ENCODE results near the gene CDCA3.

CDCA3 gene

DNA sequence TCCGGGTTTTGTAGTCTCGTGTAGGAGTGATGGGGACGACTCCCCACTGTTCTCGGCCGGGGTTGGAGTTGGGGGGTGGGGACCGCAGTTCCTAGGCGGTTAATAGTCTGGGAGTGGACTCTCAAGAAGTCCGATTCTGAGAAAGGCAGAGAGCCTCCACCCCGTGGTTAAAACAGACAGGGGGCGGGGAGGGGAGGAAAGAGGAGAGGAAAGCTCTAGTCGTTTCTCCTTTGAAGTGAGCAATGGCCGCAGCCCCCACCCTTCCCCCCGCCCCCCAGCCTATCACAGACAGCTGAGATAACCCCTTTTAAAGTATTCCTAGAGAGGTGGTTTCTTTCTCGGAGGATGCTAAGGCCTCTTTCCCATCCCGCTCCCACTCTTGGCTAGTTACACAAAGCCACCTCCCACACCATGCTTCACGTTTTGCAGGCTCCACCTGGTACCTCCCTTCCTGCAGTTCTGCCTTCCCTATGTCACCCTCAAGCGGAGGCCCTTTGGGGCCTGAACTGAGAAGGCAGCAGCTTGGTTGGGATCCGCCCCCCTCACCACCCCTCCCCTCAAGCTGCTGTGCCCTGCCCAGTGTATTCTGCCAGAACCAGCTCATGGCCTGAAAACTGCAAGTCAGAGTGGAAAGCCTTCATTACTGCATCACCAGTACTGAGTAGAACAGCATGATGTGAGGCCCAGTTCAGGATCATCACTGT, 1.7 kb upstream of the CDCA3 start:
- DNase-seq: no peak

DNA sequence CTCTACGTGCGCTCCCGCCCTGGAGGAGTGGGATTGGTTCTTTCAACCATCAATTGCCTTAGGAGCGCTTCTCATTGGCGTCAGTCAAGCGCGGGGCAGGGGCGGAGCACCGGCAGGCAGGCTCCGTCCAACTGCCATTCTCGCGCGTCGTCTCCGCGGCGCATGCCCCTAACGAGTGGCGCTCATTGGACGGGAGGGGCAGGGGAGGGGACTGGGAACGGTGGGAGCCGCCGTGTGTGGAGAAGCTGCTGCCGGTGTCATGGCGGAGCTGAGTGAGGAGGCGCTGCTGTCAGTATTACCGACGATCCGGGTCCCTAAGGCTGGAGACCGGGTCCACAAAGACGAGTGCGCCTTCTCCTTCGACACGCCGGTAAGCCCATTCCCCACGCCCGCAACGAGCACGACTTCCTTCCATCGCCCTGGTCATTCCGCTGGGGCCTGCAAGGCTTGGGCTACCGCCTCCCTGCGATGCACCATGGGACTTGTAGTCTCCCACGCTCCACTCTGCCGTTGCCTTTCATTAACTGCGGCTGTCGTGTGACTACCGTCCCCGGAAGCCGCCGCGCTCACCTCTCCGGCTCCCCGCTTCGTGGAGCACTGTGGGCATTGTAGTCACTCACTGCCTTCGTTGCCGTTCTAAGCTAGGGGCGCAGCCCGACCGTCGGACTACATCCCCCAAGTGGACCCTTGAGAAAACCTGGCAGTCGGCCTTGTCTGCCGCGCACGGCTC, 1.0 kb upstream of the CDCA3 start, which contains the start of gene USP5:
Gene USP5 (plus strand): TSS at position 230 of the 730 bp plus-strand sequence. CDS start 30 bp downstream, at position 260.
- DNase-seq: peak; percentile 99

DNA sequence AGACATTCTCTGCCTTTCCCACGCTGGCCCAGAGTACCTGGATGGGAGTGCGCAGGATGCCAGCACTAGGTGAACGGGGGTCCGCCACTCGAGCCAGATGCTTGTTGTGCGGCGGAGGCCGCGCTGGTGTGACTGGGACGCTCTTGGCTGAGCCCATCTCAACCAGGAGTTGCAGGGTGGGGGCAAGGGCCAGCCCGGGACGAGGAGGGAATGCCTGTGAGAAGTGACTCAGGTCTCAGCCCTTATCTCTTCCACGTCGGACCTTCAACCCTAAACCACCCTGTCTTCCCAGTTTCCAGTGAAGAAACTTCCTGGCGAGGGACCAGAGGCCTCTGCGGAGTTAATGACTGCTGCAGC, 312 bp downstream of the CDCA3 start:
- DNase-seq: no peak

DNA sequence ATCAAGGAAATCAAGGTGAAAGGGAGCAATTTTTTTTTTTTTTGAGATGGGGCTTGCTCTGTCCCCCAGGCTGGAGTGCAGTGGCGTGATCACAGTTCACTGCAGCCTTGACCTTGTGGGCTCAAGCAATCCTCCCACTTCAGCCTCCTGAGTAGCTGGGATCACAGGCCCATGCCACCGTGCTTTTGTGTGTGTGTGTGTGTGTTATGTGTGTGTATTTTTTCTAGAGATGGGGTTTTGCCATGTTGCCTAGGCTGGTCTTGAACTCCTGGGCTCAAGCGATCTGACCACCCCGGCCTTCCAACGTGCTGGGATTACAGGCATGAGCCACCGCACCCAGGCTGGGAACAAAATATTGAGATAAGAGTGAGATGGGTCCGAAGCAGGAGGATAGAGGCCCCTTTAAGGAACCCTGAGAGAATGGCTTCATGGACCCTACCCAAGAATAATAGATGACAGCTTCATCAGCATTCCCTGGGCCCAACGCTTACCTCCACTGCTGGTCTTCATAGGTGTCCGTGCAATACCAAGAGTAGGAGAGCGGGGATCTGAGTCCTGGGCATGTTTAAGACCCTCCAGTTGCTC, 1.0 kb downstream of the CDCA3 start:
- no peak for DNase-seq

DNA sequence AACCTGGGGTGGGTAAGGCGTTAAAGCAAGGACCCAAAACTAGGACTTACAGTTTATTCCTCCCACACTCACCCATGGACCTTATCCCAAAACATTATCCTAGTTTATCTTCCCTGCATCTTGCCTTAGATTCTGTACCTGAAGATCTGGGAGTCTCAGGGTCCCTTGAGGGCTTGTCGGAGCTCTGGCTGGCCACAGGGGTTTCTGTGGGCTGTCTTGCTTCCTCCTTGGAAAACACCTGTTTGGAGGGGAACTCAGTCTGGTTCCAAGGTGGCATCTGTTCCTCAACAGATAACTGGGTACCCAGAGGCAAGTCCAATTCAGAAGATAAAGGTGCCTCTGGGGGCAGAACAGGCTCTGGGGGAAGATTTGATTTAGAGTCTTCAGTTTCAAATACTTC, 1.7 kb downstream of the CDCA3 start:
- DNase-seq: no peak

DNA sequence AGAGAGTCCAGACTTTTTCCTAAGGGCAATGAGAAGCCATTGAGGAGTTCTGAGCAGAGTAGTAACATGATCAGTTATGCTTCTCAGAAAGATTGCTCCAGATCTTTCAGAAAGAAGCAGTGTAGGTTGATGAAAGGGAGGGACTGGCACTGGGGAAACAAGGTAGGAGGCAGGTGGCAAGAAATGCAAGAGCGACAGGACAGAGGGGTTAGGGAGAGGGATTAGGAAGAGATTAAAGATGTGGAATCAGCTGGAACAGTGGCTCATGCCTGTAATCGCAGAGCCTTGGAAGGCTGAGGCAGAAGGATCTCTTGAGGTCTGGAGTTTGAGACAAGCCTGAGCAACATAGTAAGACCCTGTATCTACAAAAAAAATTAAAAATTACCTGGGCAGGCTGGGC, 3.4 kb downstream of the CDCA3 start:
- no peak for DNase-seq

DNA sequence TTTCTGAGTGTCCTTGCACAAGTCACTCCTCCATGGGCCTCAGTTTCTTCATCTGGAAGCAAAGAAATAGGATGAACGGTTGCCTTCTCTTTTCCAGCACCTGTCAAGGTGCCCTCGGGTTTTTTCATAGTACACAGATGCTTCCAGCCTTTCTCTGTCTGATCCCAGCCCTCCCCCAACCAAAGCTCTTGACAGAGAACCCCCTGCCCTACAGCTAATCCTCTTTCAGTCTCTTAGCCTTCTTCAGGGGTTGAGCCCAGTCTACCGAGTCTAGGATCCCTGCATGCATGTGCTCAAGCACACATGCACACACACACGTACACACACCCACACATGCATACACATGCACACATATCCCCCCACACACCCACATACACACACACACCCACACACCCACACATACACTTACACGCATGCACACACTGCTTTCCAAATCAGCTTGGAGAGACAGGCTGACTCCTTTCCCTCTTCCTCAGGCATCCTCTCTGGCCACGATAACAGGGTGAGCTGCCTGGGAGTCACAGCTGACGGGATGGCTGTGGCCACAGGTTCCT, 4.7 kb downstream of the CDCA3 start:
- no peak for DNase-seq

DNA sequence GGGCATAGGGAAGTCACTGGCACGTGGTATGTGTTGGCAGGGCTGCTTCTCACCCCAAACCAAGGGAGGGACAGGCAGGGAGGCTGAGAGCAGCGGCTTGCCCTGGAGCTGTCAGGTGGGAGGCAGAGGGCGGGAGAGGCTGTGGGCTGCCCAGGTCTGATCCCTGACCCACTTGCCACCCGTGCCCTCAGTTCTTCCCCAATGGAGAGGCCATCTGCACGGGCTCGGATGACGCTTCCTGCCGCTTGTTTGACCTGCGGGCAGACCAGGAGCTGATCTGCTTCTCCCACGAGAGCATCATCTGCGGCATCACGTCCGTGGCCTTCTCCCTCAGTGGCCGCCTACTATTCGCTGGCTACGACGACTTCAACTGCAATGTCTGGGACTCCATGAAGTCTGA, 5.7 kb downstream of the CDCA3 start:
- no peak for DNase-seq

DNA sequence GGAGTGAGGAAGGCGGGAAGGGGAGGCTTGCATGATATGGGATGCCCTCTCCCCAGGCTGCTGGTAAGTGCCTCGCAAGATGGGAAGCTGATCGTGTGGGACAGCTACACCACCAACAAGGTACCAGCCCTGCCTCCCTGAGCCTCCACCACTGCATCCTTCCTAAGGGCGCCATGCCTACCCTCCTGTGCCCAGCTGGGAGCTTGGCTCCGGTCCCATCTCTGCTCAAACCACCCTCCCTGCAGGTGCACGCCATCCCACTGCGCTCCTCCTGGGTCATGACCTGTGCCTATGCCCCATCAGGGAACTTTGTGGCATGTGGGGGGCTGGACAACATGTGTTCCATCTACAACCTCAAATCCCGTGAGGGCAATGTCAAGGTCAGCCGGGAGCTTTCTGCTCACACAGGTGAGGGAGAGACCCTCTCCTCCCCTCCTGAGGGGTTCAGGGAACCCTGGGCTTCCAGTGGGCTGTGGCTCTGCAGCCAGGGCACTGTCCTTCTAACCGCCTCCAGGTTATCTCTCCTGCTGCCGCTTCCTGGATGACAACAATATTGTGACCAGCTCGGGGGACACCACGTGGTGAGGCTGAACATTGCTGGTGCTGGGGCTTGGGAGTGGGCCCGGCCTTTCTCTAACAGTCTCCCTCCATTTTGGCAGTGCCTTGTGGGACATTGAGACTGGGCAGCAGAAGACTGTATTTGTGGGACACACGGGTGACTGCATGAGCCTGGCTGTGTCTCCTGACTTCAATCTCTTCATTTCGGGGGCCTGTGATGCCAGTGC, 7.8 kb downstream of the CDCA3 start:
- DNase-seq: no peak

DNA sequence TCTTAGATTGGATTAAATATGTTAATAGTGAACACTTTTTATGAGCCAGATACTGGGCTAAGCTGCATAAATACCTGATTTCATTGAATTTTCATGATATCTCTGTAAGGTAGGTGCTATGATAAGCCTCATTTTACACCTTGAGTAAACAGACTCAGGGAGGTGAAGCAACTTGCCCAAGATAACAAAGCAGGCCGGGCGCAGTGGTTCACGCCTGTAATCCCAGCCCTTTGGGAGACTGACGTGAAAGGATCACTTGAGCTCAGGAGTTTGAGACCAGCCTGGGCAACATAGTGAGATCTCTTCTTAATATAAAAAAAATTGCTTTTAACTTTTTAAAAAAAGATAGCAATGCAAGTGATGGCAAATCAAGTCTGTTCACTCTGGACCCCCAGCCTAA, 9.0 kb downstream of the CDCA3 start:
- no peak for DNase-seq

DNA sequence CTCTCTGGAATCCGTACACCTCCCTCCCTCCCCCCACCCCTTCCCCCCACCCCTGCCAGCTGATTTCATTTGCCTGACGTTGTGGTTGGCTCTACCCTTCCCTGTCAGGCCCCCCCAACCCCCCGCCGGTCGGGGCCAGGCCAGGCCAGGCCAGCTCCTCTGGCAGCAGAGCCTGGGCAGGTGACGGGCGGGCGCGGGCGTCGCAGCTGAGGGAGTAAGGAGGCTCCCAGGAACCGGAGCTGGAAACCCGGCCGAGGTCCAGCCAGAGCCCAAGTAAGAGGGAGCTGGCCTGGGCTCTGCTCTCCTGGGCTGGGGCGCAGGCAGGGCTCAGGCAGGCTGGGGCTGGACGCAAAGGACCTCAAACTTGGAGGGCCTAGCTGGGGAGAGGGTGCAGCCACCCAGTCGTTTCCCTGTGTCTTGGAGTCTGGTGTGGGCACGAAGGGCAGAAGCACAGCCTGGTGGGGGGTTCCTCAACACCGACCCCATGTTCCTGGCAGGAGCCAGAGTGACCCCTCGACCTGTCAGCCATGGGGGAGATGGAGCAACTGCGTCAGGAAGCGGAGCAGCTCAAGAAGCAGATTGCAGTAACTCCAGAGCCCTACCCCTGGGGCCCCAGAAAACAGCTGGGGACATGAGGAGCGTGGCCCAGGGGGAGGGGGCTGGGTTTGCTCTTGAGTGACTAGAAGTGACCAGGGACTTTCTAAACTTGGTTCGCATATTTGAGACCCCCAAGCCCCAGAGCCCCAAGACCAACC, 10.1 kb downstream of the CDCA3 start, which contains the start of gene GNB3:
Gene GNB3 (plus strand): TSS at position 165 of the 755 bp plus-strand sequence. CDS start 363 bp downstream, at position 528.
- no peak for DNase-seq

DNA sequence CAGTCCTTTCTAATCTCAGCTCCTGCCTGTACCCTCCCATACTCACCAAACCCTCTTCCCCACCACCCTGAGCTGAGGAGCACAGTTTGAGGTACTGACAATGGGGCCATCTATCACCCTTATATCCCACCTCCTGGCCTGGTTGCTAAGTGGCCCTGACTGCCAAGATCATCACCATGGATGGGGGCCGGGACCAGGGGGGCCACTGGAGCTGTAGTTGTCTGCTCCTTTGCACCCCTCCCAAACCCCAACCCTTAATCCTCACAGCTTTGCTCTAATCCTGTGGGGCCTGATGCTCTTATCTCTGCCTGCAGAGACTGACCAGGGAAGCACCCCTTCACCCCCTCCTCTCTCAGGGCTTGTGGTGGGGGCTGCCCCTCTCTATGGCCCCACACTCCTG, 10.8 kb downstream of the CDCA3 start:
- DNase-seq: no peak

DNA sequence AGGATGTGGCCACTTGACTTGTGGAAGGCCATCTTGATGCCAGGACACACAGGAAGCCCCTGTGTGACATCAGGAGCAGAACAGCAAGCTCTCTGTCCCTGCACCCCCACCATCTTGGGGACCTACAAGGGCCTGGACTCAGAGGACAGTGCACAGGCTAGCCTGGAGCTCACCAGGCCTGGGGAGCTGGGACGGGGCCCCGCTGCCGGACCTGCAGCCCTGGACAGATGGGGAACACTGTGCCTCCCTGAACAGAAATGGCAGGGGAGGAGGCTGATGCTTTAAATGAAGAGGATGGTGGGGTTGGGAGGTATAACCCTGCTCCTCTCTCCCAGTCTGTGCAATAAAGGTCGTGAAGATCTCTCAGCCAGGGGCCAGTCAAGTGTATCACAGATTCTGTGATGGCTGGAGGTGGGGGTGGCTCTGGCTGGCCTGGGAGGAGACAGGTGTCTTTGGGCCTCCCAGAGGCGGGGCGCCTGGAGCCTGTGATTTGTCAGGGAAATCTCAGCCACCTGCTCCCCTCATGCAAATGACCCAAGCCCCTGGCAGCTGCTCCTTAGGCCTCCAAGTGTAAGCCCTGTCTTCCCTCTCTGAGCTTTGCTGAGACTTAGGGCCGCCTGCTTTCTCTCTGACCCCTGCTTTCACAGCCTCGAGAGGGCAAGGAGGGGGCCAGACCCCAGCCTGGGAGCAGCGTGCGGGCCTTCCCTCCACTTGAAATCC, 11.4 kb downstream of the CDCA3 start:
- DNase-seq: no peak

DNA sequence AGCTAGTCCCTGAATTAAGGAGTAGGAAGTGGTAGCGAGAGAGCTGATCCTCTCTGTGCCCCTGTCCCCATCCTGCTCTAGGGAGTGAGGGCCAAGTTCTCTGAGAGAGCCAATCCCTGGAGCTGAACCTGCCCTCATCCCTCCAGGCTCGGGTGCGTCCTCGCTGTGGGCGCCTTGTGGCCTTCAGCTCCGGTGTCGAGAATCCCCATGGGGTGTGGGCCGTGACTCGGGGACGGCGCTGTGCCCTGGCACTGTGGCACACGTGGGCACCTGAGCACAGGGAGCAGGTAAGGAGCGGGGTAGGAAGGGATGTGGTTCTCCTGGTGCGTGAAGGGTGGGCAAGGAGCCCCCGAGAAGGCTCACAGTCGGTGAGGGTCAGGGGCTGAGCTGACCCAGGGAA, 12.2 kb downstream of the CDCA3 start:
- DNase-seq: no peak

DNA sequence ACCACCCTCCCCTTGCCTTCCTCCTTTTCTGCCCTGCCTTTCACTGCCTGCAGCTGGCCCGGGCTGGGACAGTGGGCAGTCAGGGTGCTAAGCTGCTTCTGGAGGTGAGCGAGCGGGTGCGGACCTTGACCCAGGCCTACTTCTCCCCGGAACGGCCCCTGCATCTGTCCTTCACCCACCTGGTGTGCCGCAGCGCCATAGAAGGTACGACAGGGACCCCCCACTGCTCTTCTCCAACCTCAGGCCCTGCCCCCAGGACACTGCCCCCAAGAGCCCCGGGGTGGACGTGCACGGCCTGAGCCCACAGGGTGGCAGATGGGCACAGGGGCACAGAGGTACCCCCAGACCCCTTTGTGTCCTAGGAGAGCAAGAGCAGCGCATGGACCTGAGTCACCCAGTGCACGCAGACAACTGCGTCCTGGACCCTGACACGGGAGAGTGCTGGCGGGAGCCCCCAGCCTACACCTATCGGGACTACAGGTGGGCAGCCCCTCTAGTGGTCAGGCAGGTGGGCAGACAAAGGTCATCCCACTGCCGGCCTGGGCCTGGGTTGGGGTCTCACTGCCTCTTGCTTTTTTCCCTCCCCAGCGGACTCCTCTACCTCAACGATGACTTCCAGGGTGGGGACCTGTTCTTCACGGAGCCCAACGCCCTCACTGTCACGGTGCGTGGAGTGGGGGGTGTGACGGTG, 13.6 kb downstream of the CDCA3 start:
- no peak for DNase-seq

DNA sequence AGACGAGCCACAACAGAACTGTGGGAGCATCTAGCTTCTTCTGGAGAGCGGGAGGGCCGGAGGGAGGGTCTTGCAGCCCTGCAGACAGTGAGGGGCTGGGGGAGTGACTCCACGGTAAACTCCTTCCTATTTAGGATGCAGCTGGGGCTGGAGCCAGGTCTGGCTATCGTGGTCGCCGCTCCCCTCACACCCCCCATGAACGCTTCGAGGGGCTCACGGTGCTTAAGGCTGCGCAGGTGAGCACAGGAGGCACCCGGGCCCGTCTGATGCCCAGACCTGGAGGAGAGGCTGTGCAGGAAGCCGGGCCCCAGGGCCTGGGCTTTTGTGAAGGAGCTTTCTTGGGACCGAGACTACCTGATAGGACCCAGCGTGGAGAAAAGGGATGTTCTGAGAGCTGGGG, 14.2 kb downstream of the CDCA3 start:
- no peak for DNase-seq

DNA sequence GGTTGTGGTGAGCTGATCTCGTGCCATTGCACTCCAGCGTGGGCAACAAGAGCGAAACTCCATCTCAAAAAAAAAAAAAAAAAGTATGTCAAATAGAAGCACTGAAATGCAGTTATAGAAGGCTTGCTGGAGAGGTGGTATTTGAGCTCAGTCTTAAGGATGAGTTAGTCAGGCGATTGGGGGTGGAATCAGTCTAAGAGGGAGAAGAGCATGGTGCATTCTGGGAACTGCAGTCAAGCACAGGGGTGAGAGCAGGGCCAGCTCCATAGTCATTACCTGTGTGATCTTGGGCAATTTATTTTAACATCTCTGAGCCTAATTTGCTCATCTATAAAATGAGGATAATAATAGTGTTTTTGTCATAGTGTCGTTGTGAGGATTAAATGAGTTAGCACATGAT, 16.2 kb downstream of the CDCA3 start:
- no peak for DNase-seq

DNA sequence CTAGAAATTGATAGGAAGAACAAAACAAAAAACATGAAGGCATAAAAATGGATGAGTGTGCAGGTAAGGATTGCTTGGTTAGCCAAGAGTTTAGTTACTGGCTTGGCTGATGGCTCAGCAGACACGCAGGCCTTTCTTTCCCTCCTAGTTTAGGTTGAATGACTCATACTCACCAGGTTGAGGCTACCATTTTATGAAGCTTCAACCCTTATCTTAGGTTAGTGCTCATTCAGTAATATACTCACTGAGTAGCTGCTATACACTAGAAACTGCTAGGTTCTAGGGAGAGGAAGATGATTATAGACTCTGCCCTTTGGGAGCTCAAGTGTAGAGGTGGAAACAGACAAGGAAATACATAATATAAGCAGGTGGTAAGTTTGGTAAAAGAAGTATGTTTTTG, 16.8 kb downstream of the CDCA3 start:
- DNase-seq: no peak

DNA sequence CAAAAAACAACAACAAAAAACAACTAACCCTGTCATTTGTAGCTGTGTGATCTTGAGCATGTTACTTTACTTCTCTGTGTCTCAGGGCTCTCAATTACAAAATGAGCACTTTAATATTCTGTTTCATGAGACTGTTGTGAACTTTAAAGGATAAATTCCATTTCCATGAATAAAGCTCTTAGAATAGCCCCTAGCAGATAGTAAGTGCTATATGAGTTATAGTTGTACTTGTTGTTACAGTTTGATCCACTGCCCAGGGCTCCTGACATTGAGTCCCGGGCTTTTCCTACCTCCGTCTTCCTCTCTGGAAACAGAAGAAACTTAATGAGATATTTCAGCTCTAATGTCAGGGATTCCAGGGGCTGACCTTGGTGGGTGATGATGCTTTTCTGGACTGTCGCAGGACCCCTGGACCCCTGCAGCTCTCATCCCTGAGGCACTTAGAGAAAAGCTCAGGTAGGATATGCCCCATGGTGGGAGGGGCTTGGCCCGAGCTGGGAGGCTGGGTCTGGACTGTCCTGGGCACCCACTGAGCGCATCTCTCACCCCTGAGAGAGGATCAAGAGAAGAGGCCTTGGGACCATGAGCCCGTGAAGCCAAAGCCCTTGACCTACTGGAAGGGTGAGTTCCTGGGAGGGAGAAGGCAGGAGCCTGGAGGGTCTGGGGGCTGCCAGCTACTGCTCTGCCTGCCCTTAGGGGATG, 17.7 kb downstream of the CDCA3 start:
- DNase-seq: no peak

DNA sequence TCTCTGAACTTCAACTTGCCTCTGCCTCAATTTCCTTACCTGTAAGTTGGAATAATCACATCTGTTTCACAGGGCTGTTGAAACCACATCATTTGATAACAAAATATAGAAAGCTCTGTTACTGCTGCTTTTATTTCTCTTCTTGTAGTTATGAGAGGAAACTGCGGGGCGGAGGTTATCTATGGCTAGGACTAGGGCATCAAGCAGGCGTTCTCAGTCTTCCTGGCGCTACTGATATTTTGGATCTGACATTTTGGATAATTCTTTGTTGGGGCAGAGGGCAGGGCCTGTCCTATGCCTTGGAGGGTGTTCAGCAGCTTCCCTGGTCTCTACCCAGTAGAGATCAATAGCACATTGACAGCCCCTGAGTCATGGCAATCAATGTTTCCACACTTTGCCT, 19.0 kb downstream of the CDCA3 start:
- no peak for DNase-seq
